ENCODE measurements around the gene SMYD5.

SMYD5 gene

DNA sequence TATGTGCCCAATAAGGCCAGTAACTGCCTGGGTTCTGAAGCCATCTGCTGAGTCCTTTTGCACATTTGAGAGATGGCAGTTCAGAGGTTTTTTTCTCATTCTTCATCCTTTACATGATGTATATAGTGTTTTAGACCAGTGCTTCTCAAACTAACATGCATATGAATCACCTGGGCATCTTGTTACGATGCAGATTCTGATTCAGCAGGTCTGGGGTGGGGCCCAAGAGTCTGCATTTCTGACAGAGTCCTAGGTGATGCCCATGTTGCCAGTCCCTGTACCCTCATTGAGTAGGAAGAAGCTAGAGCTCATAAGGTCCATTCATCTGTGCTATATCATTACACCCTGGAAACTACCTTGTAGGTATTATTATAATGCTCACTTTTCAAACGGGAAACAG lies 3.8 kb downstream of the SMYD5 start:
- peaks cover 0 to 37% of the 10 kb centered on the region in 2 experiments; a peak in 1 of 3 replicates for H3K36me3 ChIP-seq (ENCODE audit: control insufficient read depth in 2 of 2, insufficient read depth in 1 of 2, low read length in 2 of 2)
- H3K4me3 ChIP-seq (ENCODE audit: low read depth, low read length) = no peak overlapping the region
- H3K27ac ChIP-seq (ENCODE audit: extremely low read depth, low read depth, low read length) = no peak overlapping the region
- H3K4me1 ChIP-seq (ENCODE audit: control insufficient read depth, insufficient read depth, low read length) = no peaks in the 10 kb centered on the region
- TF ChIP-seq ZNF239 (tag by site-specific recombination; IDR thresholded peaks at IDR 0.05) = no peak
- no peak for TF ChIP-seq ZNF366 (tag by site-specific recombination; conservative IDR thresholded peaks at IDR 0.05)
- TF ChIP-seq ZIC2 (tag by site-specific recombination; IDR thresholded peaks at IDR 0.05) = no peak
- no peak for TF ChIP-seq ZNF701 (tag by site-specific recombination; IDR thresholded peaks at IDR 0.05)
- no peak for TF ChIP-seq ZNF549 (tag by site-specific recombination; IDR thresholded peaks at IDR 0.05)
- TF ChIP-seq, protein P1, sequence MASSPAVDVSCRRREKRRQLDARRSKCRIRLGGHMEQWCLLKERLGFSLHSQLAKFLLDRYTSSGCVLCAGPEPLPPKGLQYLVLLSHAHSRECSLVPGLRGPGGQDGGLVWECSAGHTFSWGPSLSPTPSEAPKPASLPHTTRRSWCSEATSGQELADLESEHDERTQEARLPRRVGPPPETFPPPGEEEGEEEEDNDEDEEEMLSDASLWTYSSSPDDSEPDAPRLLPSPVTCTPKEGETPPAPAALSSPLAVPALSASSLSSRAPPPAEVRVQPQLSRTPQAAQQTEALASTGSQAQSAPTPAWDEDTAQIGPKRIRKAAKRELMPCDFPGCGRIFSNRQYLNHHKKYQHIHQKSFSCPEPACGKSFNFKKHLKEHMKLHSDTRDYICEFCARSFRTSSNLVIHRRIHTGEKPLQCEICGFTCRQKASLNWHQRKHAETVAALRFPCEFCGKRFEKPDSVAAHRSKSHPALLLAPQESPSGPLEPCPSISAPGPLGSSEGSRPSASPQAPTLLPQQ (tag by site-specific recombination; IDR thresholded peaks at IDR 0.05) = no peak
- no peak for TF ChIP-seq ZNF132 (tag by site-specific recombination; IDR thresholded peaks at IDR 0.05; ENCODE audit: borderline replicate concordance)
- TF ChIP-seq ZNF48 (tag by site-specific recombination; IDR thresholded peaks at IDR 0.05) = no peak
- no peak for TF ChIP-seq OVOL3 (tag by site-specific recombination; IDR thresholded peaks at IDR 0.05)
- no peak for TF ChIP-seq HOXA7 (CRISPR knock-in tag; IDR thresholded peaks at IDR 0.05; ENCODE audit: borderline replicate concordance)
- TF ChIP-seq ZNF114 (tag by site-specific recombination; IDR thresholded peaks at IDR 0.05) = no peak
- ChIA-PET CTCF (interaction anchor here (0.7 to 1.2 kb wide), 2 partner anchors 40 to 141 kb away, joined by 5 read pairs; no protein-coding TSS in a partner anchor), POLR2A (interaction anchor here (2.6 kb wide), 1 partner anchor 15 kb away, joined by 20 read pairs; the partner anchor contains the start of genes CCT7 and PRADC1)
- no peaks in the 10 kb centered on the region for H3K9me3 ChIP-seq (ENCODE audit: control insufficient read depth, insufficient read depth, low read depth, low read length)

DNA sequence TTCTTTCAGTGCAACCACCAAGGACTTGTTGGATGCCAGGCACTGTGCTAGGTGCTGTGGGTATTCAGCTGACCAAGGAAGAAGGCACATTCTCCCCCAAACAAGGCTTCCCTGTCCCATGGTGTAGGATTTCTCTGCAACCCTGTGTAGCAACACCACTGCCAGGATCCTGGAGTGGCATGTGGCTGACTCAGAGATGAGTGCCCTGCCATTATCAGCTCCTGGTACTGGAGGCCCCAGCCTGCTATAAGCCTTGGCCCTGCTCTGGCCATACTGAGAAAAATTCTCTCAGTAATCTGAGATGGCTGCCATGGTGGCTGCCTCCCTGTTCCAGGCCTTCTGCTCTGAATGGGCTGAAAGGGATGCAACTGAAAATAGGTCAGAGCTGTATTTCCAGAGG lies 4.3 kb downstream of the SMYD5 start:
- Histone ChIP-seq H3K4me1 (ENCODE audit: control insufficient read depth, insufficient read depth, low read length) (no peaks in the 10 kb centered on the region), H3K36me3 (ENCODE audit: control insufficient read depth in 2 of 2, insufficient read depth in 1 of 2, low read length in 2 of 2) (peaks cover 0 to 42% of the 10 kb centered on the region in 2 experiments; a peak in 1 of 3 replicates), H3K27ac (ENCODE audit: extremely low read depth, low read depth, low read length) (no peak overlapping the region), H3K9me3 (ENCODE audit: control insufficient read depth, insufficient read depth, low read depth, low read length) (no peaks in the 10 kb centered on the region), H3K4me3 (ENCODE audit: low read depth, low read length) (no peak overlapping the region)
- ChIA-PET POLR2A (interaction anchor here (2.6 kb wide), 1 partner anchor 15 kb away, joined by 20 read pairs; the partner anchor contains the start of genes CCT7 and PRADC1), CTCF (interaction anchor here (0.6 to 1.2 kb wide), 3 partner anchors 41 to 717 kb away, joined by 3 to 5 read pairs (median 5); no protein-coding TSS in a partner anchor)
- TF ChIP-seq ZNF223 (tag by site-specific recombination; IDR thresholded peaks at IDR 0.05) = no peak
- TF ChIP-seq SP3 (tag by site-specific recombination; IDR thresholded peaks at IDR 0.05) = no peak
- TF ChIP-seq ZBTB17 (tag by site-specific recombination; IDR thresholded peaks at IDR 0.05) = no peak
- no peak for TF ChIP-seq ZFP41 (tag by site-specific recombination; IDR thresholded peaks at IDR 0.05; ENCODE audit: borderline replicate concordance)
- TF ChIP-seq, protein P2, sequence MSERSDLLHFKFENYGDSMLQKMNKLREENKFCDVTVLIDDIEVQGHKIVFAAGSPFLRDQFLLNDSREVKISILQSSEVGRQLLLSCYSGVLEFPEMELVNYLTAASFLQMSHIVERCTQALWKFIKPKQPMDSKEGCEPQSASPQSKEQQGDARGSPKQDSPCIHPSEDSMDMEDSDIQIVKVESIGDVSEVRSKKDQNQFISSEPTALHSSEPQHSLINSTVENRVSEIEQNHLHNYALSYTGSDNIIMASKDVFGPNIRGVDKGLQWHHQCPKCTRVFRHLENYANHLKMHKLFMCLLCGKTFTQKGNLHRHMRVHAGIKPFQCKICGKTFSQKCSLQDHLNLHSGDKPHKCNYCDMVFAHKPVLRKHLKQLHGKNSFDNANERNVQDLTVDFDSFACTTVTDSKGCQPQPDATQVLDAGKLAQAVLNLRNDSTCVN (tag by site-specific recombination; optimal IDR thresholded peaks at IDR 0.05) = no peak
- no peak for TF ChIP-seq ZNF629 (tag by site-specific recombination; IDR thresholded peaks at IDR 0.05)
- TF ChIP-seq ZNF211 (tag by site-specific recombination; IDR thresholded peaks at IDR 0.05; ENCODE audit: low read depth) = no peak
- TF ChIP-seq, protein P3, sequence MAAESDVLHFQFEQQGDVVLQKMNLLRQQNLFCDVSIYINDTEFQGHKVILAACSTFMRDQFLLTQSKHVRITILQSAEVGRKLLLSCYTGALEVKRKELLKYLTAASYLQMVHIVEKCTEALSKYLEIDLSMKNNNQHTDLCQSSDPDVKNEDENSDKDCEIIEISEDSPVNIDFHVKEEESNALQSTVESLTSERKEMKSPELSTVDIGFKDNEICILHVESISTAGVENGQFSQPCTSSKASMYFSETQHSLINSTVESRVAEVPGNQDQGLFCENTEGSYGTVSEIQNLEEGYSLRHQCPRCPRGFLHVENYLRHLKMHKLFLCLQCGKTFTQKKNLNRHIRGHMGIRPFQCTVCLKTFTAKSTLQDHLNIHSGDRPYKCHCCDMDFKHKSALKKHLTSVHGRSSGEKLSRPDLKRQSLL (tag by site-specific recombination; IDR thresholded peaks at IDR 0.05) = no peak
- TF ChIP-seq ZNF426 (tag by site-specific recombination; IDR thresholded peaks at IDR 0.05) = no peak
- TF ChIP-seq ZIC2 (tag by site-specific recombination; IDR thresholded peaks at IDR 0.05) = no peak
- TF ChIP-seq KLF10 (tag by site-specific recombination; IDR thresholded peaks at IDR 0.05) = no peak
- TF ChIP-seq ZNF24 (tag by site-specific recombination; IDR thresholded peaks at IDR 0.05) = no peak
- no peak for TF ChIP-seq GLIS1 (tag by site-specific recombination; IDR thresholded peaks at IDR 0.05)
- no peak for TF ChIP-seq ZNF155 (tag by site-specific recombination; IDR thresholded peaks at IDR 0.05)
- no peak for TF ChIP-seq ZNF473 (tag by site-specific recombination; IDR thresholded peaks at IDR 0.05)
- no peak for TF ChIP-seq ZNF221 (tag by site-specific recombination; IDR thresholded peaks at IDR 0.05; ENCODE audit: borderline replicate concordance)
- no peak for TF ChIP-seq TRIM28 (IDR thresholded peaks at IDR 0.05; ENCODE audit: borderline replicate concordance, low read length)
- no peak for TF ChIP-seq ZNF37A (tag by site-specific recombination; IDR thresholded peaks at IDR 0.05)
